Fibroblast of skin of scalp (primary cell): ENCODE results near the gene TMEM129.
"Not testable (repeated sequence)": the region's sequence is repeated elsewhere in the genome, so short reads cannot be mapped to it uniquely, and the experiment has no call there.

Experiments
- DNase-seq: peaks from one replicate; pipeline ENCODE4 v3.0.0-alpha.2; 2013

TMEM129 gene

GRCh38 chr4:1691737-1692373, 29.3 kb downstream of the TMEM129 start:
- DNase-seq = no peak

DNA sequence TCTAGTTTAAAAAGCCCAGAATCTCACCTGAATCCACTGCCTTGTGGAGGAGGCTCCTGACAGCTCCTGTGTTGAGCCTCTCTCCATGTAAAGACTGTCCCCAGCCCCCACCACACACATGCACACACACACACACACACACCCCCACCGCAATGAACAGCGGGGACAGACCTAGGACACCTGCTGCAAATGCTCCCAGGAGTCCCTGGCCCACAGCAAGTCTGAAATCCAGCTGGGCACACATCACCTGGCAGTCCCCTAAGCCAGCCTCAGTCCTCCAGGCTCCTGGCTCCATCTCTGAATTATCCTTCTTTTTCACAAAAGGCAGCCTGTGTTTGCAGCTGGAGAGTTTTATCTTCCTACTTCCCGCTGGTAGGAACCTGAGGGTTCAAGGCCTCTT, 30.4 kb downstream of the TMEM129 start:
- DNase-seq = no peak

GRCh38 chr4:1686440-1687036, 34.6 kb downstream of the TMEM129 start:
- no peak for DNase-seq

GRCh38 chr4:1685235-1686150, 35.6 kb downstream of the TMEM129 start:
- no peak for DNase-seq

- DNase-seq = no peak
Measured at GRCh38 chr4:1684506-1685234, 36.5 kb downstream of the TMEM129 start.

DNA sequence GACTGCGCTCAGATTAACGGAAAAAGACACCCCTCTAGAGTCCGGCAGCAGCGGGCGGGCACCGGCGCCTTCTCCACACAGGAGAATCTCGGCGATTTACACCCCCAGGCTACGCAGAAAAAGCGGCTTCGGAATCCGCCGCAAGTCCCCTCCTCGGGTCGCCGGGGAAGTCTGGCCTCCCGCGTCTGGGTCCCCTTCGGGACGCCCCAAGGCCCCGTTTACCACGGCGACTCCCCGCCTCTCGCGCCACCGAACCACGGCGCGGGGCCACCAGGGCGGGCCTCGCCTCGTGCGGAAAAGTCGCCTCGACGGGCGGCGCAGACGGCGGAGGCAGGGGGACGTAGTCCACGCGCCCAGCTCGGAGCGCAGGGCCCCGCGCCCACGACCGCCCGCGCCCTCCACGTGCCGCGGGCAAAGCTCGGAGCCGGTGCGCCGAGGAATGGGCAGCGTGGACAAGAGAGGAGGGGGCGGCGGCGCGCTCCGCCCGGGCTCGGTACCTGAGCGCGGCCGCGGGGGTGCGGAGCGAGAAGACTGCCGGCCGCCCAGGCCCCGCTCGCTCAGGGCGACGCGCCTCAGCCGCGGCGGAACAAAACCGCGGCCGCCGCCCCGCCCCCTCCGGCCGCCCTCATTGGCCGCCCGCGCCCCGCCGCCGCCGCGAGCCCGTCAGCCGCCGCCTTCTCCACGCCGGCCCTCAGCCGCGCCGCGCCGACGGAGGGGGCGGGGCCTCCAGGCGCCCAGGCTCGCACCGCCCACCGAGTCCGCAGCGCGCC, 37.2 kb downstream of the TMEM129 start, which contains the start of gene FAM53A:
Gene FAM53A (minus strand): TSS at position 578 of the 770 bp plus-strand sequence. CDS start 15,572 bp downstream, outside the sequence.
- DNase-seq = peak; percentile 90

DNA sequence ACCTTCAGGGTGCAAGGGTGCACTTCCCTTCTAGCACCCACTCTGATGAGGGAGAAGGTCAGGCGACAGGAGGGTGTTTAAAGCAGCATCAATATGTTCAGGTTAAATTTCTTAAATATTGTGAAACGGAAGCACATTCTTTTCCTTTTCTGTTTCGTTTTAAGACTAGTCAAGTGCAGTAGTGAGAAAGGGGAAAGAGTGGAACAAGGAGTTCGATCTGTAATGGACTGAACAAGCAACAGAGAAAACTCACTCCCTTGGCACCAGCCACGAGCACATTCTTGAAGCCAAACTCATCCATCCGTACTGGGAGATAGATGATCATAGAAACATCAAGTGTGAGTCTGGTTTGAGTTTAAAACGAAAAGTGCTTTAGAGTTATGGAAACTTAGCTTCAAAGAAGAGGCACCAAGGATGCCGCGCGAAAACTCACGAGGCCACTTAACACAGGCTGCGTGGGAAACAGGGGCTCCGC, 37.8 kb downstream of the TMEM129 start:
- peak; percentile 86 for DNase-seq

DNA sequence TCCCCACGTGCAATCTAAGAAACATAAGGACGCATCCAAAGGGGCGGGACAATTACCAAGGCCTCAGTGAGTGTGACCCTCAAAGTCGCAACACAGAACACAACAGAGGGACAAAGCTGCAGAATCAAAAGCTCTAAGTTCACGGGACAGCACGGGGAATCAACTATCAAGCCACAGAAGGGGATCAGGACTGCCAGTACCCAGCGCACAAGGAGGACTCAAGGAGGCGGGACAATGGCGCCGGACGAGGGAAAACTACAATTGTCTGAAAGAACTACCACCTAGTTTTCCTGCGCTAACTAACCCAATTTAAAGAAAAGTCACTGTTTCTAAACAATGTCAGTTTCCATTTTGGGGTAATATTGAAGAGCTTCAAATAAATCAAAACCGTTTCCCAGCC, 38.3 kb downstream of the TMEM129 start:
- no peak for DNase-seq

- no peak for DNase-seq
Measured at GRCh38 chr4:1678244-1678643, 42.9 kb downstream of the TMEM129 start.

- DNase-seq = no peak
Measured at GRCh38 chr4:1676605-1677525, 44.3 kb downstream of the TMEM129 start.

GRCh38 chr4:1675802-1676137, 45.4 kb downstream of the TMEM129 start:
- no peak for DNase-seq

DNA sequence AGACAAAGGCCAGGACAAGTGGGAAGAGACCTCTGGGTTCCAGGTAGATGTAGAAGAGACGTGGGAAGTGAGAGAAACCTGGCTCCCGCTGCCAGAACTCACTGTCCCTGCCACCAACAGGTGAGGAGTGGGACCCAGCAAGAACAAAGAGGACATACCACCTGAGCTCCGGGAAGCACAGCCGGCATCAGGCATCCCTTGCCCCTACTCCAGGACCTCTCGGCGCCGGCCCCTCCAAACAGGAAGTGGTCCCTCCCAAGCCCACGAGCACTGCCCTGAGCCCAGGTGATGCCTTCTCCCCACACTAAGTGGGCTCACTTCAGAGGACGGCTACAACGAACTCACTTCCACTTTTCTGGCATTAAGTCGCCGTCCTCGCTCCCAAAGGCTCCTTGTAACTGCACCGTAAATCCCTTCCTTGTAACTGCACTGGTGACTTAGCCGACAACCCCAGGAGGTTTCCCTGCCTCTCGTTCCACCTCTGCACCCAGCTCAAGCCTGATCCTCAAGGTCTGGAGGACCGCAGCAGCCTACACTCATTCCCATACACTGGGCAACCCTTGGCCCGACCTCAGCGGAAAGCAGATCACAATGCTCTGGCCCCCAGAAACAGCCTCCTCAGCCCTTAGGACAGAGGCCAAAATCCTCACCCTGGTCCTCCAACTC, 45.9 kb downstream of the TMEM129 start:
- no peak for DNase-seq

DNA sequence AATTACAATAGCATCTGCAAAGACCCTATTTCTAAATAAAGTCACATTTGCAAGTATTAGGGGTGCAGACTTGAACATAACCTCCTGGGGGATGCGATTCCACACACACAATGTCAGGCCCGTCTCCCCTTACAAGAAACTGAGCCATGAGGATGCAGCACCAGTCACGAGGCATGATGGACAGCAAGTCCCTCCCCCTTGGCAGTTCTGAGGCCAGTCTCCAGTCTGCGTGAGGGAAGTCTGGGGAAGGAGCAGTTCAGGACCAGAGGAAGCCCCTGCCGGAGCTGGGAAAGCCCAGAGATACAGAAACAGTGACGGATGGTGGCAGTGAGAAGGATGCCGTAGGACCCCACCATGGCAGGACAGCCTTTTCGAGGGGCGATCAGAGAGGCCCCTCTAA, 46.4 kb downstream of the TMEM129 start:
- DNase-seq = no peak

DNA sequence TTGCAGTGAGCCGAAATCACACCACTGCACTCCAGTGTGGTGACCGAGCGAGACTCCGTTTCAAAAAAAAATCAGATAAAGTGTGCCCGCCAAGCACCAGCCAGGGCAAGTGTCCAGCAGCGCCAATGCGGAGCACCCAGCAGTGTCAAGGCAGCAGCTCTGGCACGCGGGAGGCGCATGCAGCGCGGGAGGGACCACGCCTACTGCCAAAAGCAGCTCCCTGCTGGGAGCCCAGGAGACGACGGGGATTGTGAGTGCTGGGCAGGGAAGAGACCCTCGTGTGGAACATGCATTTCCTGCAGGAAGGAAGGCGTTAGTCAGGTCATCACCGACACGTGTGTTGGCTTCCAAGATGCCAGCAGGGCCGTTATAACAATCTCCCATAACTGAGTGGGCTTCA, 47.5 kb downstream of the TMEM129 start:
- no peak for DNase-seq

- not testable (repeated sequence) for DNase-seq
Measured at GRCh38 chr4:1671011-1671410, 50.1 kb downstream of the TMEM129 start.

DNA sequence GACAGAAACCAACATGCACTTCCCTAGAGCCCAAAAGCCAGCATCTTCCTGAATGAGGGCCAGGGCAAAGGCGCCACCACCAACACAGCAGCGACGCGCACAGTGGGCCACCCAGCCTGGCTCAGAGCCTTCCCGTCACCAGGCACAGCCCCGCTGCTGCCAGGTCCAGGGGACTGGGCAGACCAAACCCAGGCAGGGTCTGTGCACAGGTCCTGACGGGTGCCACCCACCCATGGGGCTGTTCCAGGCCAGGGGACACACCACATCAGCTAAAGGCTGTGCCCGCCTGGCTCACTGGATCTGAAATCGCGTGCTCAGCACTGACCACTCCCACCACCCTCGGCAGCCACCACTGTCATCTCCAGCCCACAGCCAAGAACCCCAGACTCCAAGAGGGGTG, 50.8 kb downstream of the TMEM129 start:
- no peak for DNase-seq

DNA sequence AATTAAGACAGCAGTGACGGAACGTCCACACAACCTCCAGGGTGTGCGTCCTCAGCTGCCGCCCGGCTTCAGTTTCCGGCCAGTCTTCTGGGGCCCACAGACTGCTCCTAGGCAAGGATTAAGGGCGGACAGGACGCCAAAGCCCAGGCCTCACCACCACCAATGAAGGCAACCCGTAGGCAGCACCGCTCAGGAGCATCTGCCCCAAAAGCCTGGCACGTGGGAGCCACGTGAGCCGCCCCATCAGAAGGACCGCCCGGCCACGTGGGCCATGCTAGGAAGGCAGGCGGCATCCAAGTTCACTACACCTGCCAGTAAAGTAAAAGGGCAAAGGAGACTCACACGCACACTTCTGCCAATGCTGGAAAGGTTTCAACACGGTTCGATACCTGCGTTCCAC, 51.3 kb downstream of the TMEM129 start:
- DNase-seq = no peak

DNA sequence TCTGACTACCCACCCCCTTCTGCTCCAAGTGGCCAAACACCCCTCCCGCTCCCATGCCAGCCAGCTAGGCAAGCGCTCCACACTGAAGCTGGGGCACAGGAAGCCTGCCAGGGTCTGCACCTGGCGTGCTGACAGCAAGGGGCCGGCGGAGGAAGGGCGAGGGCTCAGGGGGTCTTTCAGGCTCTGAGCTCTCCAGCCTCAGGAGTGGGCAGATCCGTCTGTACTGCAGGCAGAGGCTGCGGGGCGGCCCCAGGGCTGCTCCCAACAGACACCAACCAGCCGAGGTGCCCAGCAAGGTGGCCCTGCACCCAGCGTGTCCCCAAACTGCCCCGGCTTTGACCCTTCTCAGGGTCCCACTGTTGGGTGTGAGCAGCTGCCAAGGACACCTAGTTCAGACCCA, 51.9 kb downstream of the TMEM129 start:
- no peak for DNase-seq

GRCh38 chr4:1668488-1668840, 52.7 kb downstream of the TMEM129 start:
- no peak for DNase-seq

GRCh38 chr4:1667273-1667672, 53.9 kb downstream of the TMEM129 start:
- no peak for DNase-seq
